Neural progenitor cell (in vitro differentiated cells): ENCODE measurements around the gene ZNF276. TPM values are rescaled to one million over a fixed set of nuclear protein-coding genes. Genes with fewer than 3 reads are reported as not detected.

Source experiments
- DNase-seq: peaks from one replicate; pipeline ENCODE4 v3.0.0-alpha.2; 2016; ENCODE audit warnings: low spot score
- H2AFZ ChIP-seq: fragments of 200-600 bp; sonication (generic); replicated peaks from 2 replicates; pipeline ENCODE4 v1.6.1; 2016; ENCODE audit warnings: antibody characterized with exemption
- H3F3A ChIP-seq: fragments of 200-600 bp; sonication (generic); 2 replicates; pipeline ENCODE4 v1.6.1; 2016; ENCODE audit warnings: antibody characterized with exemption, low read depth
- H3K27ac ChIP-seq: fragments of 200-600 bp; sonication (generic); 2 replicates; pipeline ENCODE4 v1.5.1; 2016; ENCODE audit warnings: mild to moderate bottlenecking
- H3K27me3 ChIP-seq: fragments of 200-600 bp; sonication (generic); 2 replicates; pipeline ENCODE4 v1.6.1; 2016; ENCODE audit warnings: mild to moderate bottlenecking, moderate library complexity
- H3K36me3 ChIP-seq: fragments of 200-600 bp; sonication (generic); 2 replicates; pipeline ENCODE4 v1.5.1; 2016
- H3K4me1 ChIP-seq: fragments of 200-600 bp; sonication (generic); 2 replicates; pipeline ENCODE4 v1.6.1; 2016; ENCODE audit warnings: mixed run types
- H3K4me2 ChIP-seq: fragments of 200-600 bp; sonication (generic); 2 replicates; pipeline ENCODE4 v1.6.1; 2016
- H3K4me3 ChIP-seq: fragments of 200-600 bp; sonication (generic); 2 replicates; pipeline ENCODE4 v1.5.1; 2016
- H3K79me2 ChIP-seq: fragments of 200-600 bp; sonication (generic); 2 replicates; pipeline ENCODE4 v1.6.1; 2016; ENCODE audit warnings: low read depth
- H3K9ac ChIP-seq: fragments of 200-600 bp; sonication (generic); 2 replicates; pipeline ENCODE4 v1.6.1; 2016
- H3K9me3 ChIP-seq: fragments of 200-600 bp; sonication (generic); 2 replicates; pipeline ENCODE4 v1.5.1; 2016; ENCODE audit warnings: low read depth
- H4K20me1 ChIP-seq: fragments of 200-600 bp; sonication (generic); 2 replicates; pipeline ENCODE4 v1.6.1; 2016; ENCODE audit warnings: low read depth
- H3K27ac Mint-ChIP-seq: 3 replicates; pipeline ENCODE4 v1.8.0; 2021; ENCODE audit warnings: mixed read lengths
- H3K27me3 Mint-ChIP-seq: 2 replicates; pipeline ENCODE4 v1.8.0; 2022; ENCODE audit warnings: low read depth, mild to moderate bottlenecking, inconsistent platforms, moderate library complexity, mixed read lengths; ENCODE audit not compliant: insufficient read depth
- H3K36me3 Mint-ChIP-seq: 3 replicates; pipeline ENCODE4 v1.8.0; 2021; ENCODE audit warnings: mixed read lengths
- H3K4me1 Mint-ChIP-seq: 3 replicates; pipeline ENCODE4 v1.8.0; 2021; ENCODE audit warnings: mixed read lengths
- H3K4me3 Mint-ChIP-seq: 3 replicates; pipeline ENCODE4 v1.8.0; 2021; ENCODE audit warnings: mild to moderate bottlenecking, moderate library complexity, mixed read lengths
- H3K9me3 Mint-ChIP-seq: 3 replicates; pipeline ENCODE4 v1.8.0; 2020; ENCODE audit warnings: mixed read lengths
- EZH2 ChIP-seq: fragments of 200-600 bp; sonication (generic); IDR thresholded peaks from 2 replicates; pipeline ENCODE4 v1.6.1; 2017; ENCODE audit warnings: antibody characterized with exemption, mild to moderate bottlenecking, moderate library complexity
- EZH2phosphoT487 ChIP-seq: fragments of 200-600 bp; sonication (generic); IDR thresholded peaks from 2 replicates; pipeline ENCODE4 v1.6.1; 2017; ENCODE audit warnings: antibody characterized with exemption
- total RNA-seq: library from RNA; depleted of rRNA; stranded (reverse); fragments of >200 nt; gene quantifications from 2 replicates; pipeline ENCODE4 v1.2.3, GENCODE V29; 2015; ENCODE audit warnings: low replicate concordance
- TF ChIP-seq, protein P1 (sequence below): fragments of 200-600 bp; sonication (generic); IDR thresholded peaks from 2 replicates; pipeline ENCODE4 v1.5.1; 2017; ENCODE audit warnings: antibody characterized with exemption, mild to moderate bottlenecking

Gene ZNF276
- total RNA-seq, 1 donor from 2014 or later, result 8.4 TPM

DNA sequence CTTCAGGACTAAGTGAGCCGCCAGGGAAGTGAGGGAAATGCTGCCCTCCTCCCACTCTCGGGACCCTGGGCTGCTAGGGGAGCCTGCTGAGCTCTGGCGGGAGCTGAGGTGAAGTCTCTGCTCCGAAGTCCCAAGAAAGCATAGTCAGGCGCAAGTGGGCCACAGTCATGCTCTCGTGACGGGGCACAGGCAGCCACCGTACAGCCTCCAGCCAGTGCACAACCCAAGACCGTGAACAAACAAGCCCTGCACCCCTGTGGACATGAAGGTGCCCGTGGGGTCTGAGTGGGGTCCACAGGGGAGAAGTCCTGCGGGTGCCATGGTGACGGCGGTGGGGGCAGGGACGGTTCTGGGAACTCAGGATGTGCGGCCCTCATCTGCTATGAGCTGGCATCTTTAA is 24.7 kb downstream of the ZNF276 start:
- Histone ChIP-seq H4K20me1 (no peaks in the 10 kb centered on the region), H3K4me2 (no peak overlapping the region), H3K36me3 (no peaks in the 10 kb centered on the region), H3K27ac (no peak overlapping the region), H3K9me3 (no peaks in the 10 kb centered on the region), H3K9ac (no peak overlapping the region), H3K4me3 (no peak overlapping the region), H3K27me3 (no peaks in the 10 kb centered on the region), H2AFZ (no peak overlapping the region), H3K79me2 (no peaks in the 10 kb centered on the region), H3F3A (no peaks in the 10 kb centered on the region), H3K4me1 (no peaks in the 10 kb centered on the region)
- DNase-seq, result no peak
- no peak overlapping the region for H3K27ac Mint-ChIP-seq
- H3K36me3 Mint-ChIP-seq, result peaks cover 18% of the 10 kb centered on the region
- no peaks in the 10 kb centered on the region for H3K9me3 Mint-ChIP-seq
- H3K4me1 Mint-ChIP-seq, result no peaks in the 10 kb centered on the region
- no peaks in the 10 kb centered on the region for H3K27me3 Mint-ChIP-seq
- no peak for TF ChIP-seq EZH2
- TF ChIP-seq, protein P1, sequence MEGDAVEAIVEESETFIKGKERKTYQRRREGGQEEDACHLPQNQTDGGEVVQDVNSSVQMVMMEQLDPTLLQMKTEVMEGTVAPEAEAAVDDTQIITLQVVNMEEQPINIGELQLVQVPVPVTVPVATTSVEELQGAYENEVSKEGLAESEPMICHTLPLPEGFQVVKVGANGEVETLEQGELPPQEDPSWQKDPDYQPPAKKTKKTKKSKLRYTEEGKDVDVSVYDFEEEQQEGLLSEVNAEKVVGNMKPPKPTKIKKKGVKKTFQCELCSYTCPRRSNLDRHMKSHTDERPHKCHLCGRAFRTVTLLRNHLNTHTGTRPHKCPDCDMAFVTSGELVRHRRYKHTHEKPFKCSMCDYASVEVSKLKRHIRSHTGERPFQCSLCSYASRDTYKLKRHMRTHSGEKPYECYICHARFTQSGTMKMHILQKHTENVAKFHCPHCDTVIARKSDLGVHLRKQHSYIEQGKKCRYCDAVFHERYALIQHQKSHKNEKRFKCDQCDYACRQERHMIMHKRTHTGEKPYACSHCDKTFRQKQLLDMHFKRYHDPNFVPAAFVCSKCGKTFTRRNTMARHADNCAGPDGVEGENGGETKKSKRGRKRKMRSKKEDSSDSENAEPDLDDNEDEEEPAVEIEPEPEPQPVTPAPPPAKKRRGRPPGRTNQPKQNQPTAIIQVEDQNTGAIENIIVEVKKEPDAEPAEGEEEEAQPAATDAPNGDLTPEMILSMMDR, result no peak
- no peak overlapping the region for H3K4me3 Mint-ChIP-seq

DNA sequence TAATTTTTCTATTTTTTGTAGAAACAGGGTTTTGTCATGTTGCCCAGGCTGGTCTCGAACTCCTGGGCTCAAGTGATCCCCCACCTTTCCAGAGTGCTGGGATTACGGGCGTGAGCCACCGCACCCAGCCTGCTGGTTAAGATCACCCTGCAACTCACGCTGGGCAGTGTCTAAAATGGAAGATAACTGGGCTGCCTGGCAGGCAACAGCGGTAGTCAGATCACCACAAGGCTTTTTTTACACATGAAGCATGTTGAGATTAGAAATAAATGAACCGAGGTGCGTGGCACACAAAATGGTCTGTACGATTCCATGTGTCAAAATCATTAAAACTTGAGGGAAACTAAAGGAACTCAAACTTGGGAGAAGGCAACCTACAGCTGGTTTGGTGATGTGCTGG is 26.7 kb downstream of the ZNF276 start:
- no peaks in the 10 kb centered on the region for H3K36me3 ChIP-seq
- H3K4me2 ChIP-seq, result no peak overlapping the region
- no peaks in the 10 kb centered on the region for H3K9me3 ChIP-seq
- H3F3A ChIP-seq, result no peaks in the 10 kb centered on the region
- no peak for TF ChIP-seq EZH2
- TF ChIP-seq, protein P1, result no peak
- TF ChIP-seq EZH2phosphoT487, result no peak
- no peak overlapping the region for H3K27ac ChIP-seq
- no peaks in the 10 kb centered on the region for H3K79me2 ChIP-seq
- Mint-ChIP-seq H3K4me1 (no peaks in the 10 kb centered on the region), H3K27ac (no peak overlapping the region), H3K9me3 (no peaks in the 10 kb centered on the region), H3K4me3 (no peak overlapping the region), H3K27me3 (no peaks in the 10 kb centered on the region), H3K36me3 (peaks cover 22% of the 10 kb centered on the region)
- no peak overlapping the region for H2AFZ ChIP-seq
- no peak overlapping the region for H3K4me3 ChIP-seq
- no peak overlapping the region for H3K9ac ChIP-seq
- H4K20me1 ChIP-seq, result no peaks in the 10 kb centered on the region
- no peaks in the 10 kb centered on the region for H3K27me3 ChIP-seq
- DNase-seq, result no peak
- no peaks in the 10 kb centered on the region for H3K4me1 ChIP-seq

DNA sequence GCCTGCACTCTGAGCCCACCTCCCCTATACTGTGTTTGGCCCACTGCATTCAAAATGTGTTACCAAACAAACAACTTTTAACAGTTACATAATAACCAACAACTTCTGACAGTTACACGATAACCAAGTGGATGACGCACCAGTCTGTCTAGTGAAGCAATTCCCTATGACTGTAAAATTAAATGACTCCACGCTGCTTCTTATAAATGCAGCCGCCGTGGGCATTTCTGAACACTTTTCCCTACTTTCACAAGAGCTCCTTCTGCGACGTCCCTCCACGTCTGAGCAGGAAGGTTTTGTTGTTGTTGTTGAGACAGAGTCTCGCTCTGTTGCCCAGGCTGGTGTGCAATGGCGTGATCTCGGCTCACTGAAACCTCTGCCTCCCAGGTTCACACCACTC is 27.6 kb downstream of the ZNF276 start:
- no peaks in the 10 kb centered on the region for H3K27me3 Mint-ChIP-seq
- no peak for TF ChIP-seq EZH2phosphoT487
- TF ChIP-seq, protein P1, result no peak
- TF ChIP-seq EZH2, result no peak
- peaks cover 22% of the 10 kb centered on the region for H3K36me3 Mint-ChIP-seq

DNA sequence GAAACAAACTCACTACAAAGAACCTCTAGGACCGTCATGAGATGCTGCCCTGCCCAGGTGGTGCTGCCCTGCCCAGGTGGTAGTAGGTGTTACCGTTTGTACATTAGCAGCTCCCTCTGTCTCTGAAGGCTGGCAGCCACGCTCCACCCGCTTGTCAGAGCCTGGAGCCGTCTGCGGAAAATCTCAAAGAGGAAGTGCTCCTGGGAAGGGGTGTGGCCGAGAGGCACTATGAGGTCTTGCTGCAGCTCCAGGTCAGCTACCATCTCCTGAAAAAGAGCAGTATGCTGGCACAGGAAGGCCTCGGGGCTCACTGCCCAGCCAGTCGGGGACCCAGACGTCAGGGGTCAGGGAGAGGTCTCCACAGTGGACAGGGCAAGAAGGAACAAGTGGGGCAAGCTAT is 28.3 kb downstream of the ZNF276 start:
- Mint-ChIP-seq H3K4me3 (no peak overlapping the region), H3K27me3 (no peaks in the 10 kb centered on the region), H3K27ac (peak overlapping the region; percentile 82), H3K4me1 (no peaks in the 10 kb centered on the region), H3K36me3 (peaks cover 24% of the 10 kb centered on the region), H3K9me3 (no peaks in the 10 kb centered on the region)
- no peaks in the 10 kb centered on the region for H3K27me3 ChIP-seq
- H3K79me2 ChIP-seq, result no peaks in the 10 kb centered on the region
- H3K4me2 ChIP-seq, result no peak overlapping the region
- TF ChIP-seq EZH2, result no peak
- no peak for TF ChIP-seq EZH2phosphoT487
- TF ChIP-seq, protein P1, result no peak
- no peaks in the 10 kb centered on the region for H3K4me1 ChIP-seq
- no peaks in the 10 kb centered on the region for H3F3A ChIP-seq
- no peak overlapping the region for H3K27ac ChIP-seq
- no peaks in the 10 kb centered on the region for H3K36me3 ChIP-seq
- no peaks in the 10 kb centered on the region for H3K9me3 ChIP-seq
- no peak overlapping the region for H3K9ac ChIP-seq
- H4K20me1 ChIP-seq, result no peaks in the 10 kb centered on the region
- no peak overlapping the region for H2AFZ ChIP-seq
- no peak overlapping the region for H3K4me3 ChIP-seq
- DNase-seq, result no peak

More for the DNA sequence above, 27.6 kb downstream of the ZNF276 start:
- Histone ChIP-seq H3K4me3 (no peak overlapping the region), H4K20me1 (no peaks in the 10 kb centered on the region), H3K27me3 (no peaks in the 10 kb centered on the region), H3K4me2 (no peak overlapping the region), H3K9ac (no peak overlapping the region), H3K79me2 (no peaks in the 10 kb centered on the region), H3K4me1 (no peaks in the 10 kb centered on the region), H3K27ac (no peak overlapping the region), H3F3A (no peaks in the 10 kb centered on the region), H3K9me3 (no peaks in the 10 kb centered on the region), H3K36me3 (no peaks in the 10 kb centered on the region), H2AFZ (no peak overlapping the region)
- no peak for DNase-seq
- H3K4me1 Mint-ChIP-seq, result no peaks in the 10 kb centered on the region
- no peaks in the 10 kb centered on the region for H3K9me3 Mint-ChIP-seq
- no peak overlapping the region for H3K4me3 Mint-ChIP-seq
- H3K27ac Mint-ChIP-seq, result no peak overlapping the region
